Aorta (tissue), 5 donors: ENCODE measurements around the gene MRGPRD. TPM values are rescaled to one million over a fixed set of nuclear protein-coding genes. Genes with fewer than 3 reads are reported as not detected.
"Not testable (repeated sequence)": the region's sequence is repeated elsewhere in the genome, so short reads cannot be mapped to it uniquely, and the experiment has no call there.

ENCODE experiments used
- ATAC-seq: fragments of 200-7000 bp; cut with Tn5 transposase; one replicate; pipeline ENCODE4 v1.9.1; 2022; ENCODE audit warnings: moderate library complexity; ENCODE audit not compliant: low FRiP score
- DNase-seq, 2 donors: peaks; one replicate each; pipeline ENCODE4 v3.0.0-alpha.2; 2020
- H3K27ac ChIP-seq, 2 donors: one replicate each; pipeline ENCODE4 v1.5.1; 2013; ENCODE audit warnings: low read length in 2 of 2, mild to moderate bottlenecking in 2 of 2, moderate library complexity in 2 of 2, control low read depth in 1 of 2, inconsistent platforms in 1 of 2, low read depth in 1 of 2
- H3K27me3 ChIP-seq, 2 donors: one replicate each; pipeline ENCODE4 v1.6.1; 2013; ENCODE audit warnings: control low read depth in 1 of 2, low read length in 1 of 2, mild to moderate bottlenecking in 1 of 2, moderate library complexity in 1 of 2; ENCODE audit not compliant: insufficient read depth in 2 of 2, control insufficient read depth in 1 of 2
- H3K36me3 ChIP-seq, 2 donors: one replicate each; pipeline ENCODE4 v1.6.1; 2013; ENCODE audit warnings: control low read depth in 1 of 2, low read length in 1 of 2, mild to moderate bottlenecking in 1 of 2; ENCODE audit not compliant: insufficient read depth in 2 of 2, control insufficient read depth in 1 of 2
- H3K4me1 ChIP-seq, 2 donors: one replicate each; pipeline ENCODE4 v1.6.1; 2013; ENCODE audit warnings: low read length in 2 of 2, control low read depth in 1 of 2, mild to moderate bottlenecking in 1 of 2, moderate library complexity in 1 of 2; ENCODE audit not compliant: insufficient read depth in 2 of 2, control insufficient read depth in 1 of 2
- H3K4me3 ChIP-seq, 2 donors: one replicate each; pipeline ENCODE4 v1.5.1; 2013; ENCODE audit warnings: low read length in 2 of 2, control low read depth in 1 of 2, mild to moderate bottlenecking in 1 of 2
- H3K9me3 ChIP-seq: one replicate; pipeline ENCODE4 v1.6.1; 2013; ENCODE audit warnings: mild to moderate bottlenecking, low read length; ENCODE audit not compliant: control insufficient read depth
- WGBS, 2 donors: extraction: QIAGEN DNeasy Blood & Tissue Kit; methylation state at CpG; one replicate each; pipeline ENCODE4 v1.1.7; 2013; 5-methylcytosine and 5-hydroxymethylcytosine counted together
- intact Hi-C, 2 donors: fragments of 100-400 bp; cut with DNase I; formaldehyde crosslinking; loops; one replicate each; pipeline versions ENCODE4 v1.14.2 to v1.15.0; 2022
- polyA plus RNA-seq, 2 donors: library from polyadenylated mRNA; stranded (reverse); fragments of 200-250 nt; gene quantifications; one replicate each; pipeline ENCODE4 v1.2.3, GENCODE V29; 2013
- total RNA-seq, 2 donors: library from RNA; stranded (reverse); fragmentation: NEBNext Ultra II Directional; extraction: Animal tissue kit (Norgen Biotek cat#: 25700); gene quantifications; one replicate each; pipeline ENCODE4 v1.2.1, GENCODE V29; 2021
- donor health status: healthy with polysubstance abuse.
- donor health status: Bipolar disorder and iron deficiency.
- donor health status: DM: no; HTN: no; CAD: no.
- donor health status: DM: no; HTN: no; CAD: no.
- donor health status: DM: yes; HTN: yes; CAD: no.

The MRGPRD gene
- total and polyA plus RNA-seq, 4 donors, result 0.49 TPM; not detected in 3

DNA sequence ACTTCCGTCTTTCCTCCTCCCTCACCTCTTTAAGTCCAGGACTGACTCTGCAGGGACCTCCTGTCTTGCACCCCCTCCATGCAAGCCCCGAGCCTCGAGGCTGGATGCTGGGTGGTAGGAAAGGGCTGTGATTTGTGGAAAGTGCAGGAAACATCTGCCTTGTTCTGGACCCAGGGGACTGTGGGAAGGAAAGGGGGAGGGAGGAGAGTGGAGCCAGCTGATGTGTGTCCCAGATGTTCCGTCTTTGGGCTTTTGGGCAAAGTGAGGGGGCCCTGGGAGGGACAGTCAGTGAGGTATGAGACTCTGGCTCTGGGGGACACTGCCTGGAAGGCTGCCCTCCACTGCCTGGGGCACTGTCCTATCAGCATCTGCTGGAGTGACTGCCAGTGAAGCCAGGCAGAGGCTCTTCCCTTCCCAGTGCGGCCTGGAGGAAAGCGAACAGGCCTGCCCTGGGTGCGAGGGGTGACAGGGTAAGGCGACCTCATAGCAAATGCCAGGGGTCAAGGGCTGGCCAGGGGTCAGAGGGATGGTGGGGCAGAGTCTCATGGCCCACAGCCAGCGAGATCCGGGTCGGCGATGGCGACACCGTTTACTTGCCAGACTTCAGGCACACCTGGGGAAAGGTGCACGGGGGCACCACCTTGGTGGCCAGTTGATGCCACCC, 1.7 kb downstream of the MRGPRD start:
- no peak overlapping the region for H3K27ac ChIP-seq
- DNase-seq (peak in 1 of 2 donors; percentile 53), ATAC-seq (no peak)
- no peaks in the 10 kb centered on the region for H3K36me3 ChIP-seq
- H3K4me3 ChIP-seq, result no peak overlapping the region
- intact Hi-C loops, result no loop called here
- WGBS, 2 donors, result 78 to 79% methylated on average over 15 of the region's 15 CpGs
- no peaks in the 10 kb centered on the region for H3K9me3 ChIP-seq
- no peaks in the 10 kb centered on the region for H3K27me3 ChIP-seq
- H3K4me1 ChIP-seq, result no peaks in the 10 kb centered on the region

DNA sequence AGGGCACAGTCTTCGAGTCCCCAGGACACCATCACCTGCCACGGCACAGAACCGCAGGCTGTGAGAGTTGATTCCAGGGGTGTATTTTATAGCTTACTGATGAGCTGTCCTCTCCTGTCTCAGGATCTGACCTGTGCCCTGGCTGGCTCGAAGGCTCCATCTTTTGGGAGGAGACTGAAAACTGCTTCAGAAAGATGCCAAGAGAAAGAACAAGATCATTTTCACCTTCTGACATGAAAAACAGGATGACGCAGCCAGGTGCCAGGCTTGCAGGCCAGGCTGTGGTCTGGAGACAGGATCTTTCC, 2.2 kb downstream of the MRGPRD start:
- no peaks in the 10 kb centered on the region for H3K36me3 ChIP-seq
- H3K27me3 ChIP-seq, result no peaks in the 10 kb centered on the region
- H3K4me3 ChIP-seq, result no peak overlapping the region
- H3K4me1 ChIP-seq, result no peaks in the 10 kb centered on the region
- intact Hi-C loops, result no loop called here
- DNase-seq, result peak in 1 of 2 donors; percentile 36
- no peaks in the 10 kb centered on the region for H3K9me3 ChIP-seq
- 86 to 87% methylated on average over 5 of the region's 5 CpGs for WGBS, 2 donors
- H3K27ac ChIP-seq, result no peak overlapping the region
- no peak for ATAC-seq

DNA sequence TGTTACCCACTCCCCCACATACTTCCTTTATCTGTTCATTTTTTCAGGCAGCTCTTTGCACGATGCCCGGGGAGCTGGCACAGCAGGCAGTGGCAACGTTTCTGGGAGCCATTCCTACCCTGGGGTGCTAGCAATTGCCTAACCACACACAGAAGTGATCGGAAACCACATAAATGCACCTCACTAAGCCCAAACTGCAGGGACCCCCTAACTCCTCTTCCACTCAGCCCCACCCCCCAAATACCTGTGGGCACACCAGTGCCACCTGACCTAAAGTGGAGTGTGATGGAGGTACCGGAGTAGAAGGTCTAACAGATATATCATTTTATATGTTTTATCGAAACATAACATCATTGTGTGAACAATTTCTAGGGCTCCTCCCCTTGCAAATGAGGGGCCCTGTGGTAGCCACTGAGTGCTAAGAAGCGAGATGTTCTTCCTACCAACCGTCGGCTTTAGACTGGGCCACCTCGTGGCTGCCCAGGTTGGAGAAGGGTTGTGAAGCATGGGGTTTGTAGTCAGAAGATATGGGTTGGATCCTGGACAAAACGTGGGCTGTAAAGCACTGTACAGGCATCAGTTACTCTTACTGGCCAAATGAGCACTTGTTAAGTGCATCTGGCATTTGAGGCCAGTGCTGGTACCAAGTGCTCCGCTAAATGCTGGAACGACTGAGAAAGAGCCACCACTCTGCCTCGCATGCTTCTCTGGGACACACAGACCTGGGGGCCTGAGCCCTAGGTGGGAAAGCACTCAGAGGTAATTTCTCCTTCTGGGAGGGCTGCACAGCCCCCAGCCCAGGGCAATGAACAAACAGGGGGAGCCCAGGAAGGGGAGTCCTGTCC, 2.8 kb downstream of the MRGPRD start:
- Histone ChIP-seq H3K27ac (no peak overlapping the region), H3K9me3 (no peaks in the 10 kb centered on the region), H3K36me3 (no peaks in the 10 kb centered on the region), H3K4me1 (no peaks in the 10 kb centered on the region), H3K27me3 (no peaks in the 10 kb centered on the region), H3K4me3 (no peak overlapping the region)
- WGBS, 2 donors, result 65 to 69% methylated on average over 14 of the region's 14 CpGs
- DNase-seq (peak in 1 of 2 donors; percentile 13), ATAC-seq (no peak)
- intact Hi-C loops, result no loop called here

DNA sequence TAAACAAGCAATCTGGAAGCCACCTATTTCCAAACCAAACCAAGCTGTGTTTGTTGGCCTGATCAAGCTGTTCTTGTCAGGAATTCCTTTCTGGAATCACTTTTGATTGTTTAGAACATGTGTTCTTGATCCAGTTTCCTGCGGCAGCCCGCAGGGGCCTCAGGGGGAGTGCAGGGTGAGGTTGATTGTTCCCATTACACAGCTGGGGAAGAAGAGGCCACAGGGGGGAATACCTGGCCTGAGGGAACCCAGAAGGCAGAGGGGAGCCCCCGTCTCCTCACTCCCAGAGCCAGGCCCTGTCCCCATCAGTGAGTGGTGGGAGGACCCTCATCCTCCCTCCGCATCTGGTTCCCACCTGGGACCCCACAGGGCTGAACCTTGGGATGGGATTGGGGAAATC, 4.2 kb downstream of the MRGPRD start:
- DNase-seq (peak in 1 of 2 donors; percentile 30), ATAC-seq (no peak)
- intact Hi-C loops, result no loop called here
- no peaks in the 10 kb centered on the region for H3K27me3 ChIP-seq
- H3K9me3 ChIP-seq, result no peaks in the 10 kb centered on the region
- H3K27ac ChIP-seq, result no peak overlapping the region
- 48 to 49% methylated on average over 4 of the region's 4 CpGs for WGBS, 2 donors
- no peaks in the 10 kb centered on the region for H3K36me3 ChIP-seq
- no peaks in the 10 kb centered on the region for H3K4me1 ChIP-seq
- H3K4me3 ChIP-seq, result no peak overlapping the region

DNA sequence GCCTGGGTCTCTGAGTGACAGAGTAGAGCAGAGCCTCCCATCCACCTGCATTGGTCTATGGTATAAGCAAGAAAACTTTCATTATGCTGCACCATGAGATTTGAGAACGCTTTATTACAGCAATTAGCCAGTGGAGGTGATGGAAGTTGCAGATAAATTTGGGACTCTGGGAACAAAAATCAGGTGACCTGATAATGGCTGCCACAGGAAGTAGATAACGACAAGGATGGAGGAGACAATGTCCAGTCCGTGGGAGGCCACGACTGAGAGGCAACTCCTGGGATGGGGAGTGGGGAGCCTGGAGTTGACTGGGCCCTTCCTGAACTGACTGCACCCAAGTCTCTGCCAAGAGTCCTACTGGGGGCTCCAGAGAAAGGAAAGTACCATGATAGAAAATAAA, 4.7 kb downstream of the MRGPRD start:
- Histone ChIP-seq H3K36me3 (no peaks in the 10 kb centered on the region), H3K4me1 (no peaks in the 10 kb centered on the region), H3K27me3 (no peaks in the 10 kb centered on the region), H3K4me3 (no peak overlapping the region), H3K27ac (no peak overlapping the region), H3K9me3 (no peaks in the 10 kb centered on the region)
- ATAC-seq, result no peak
- WGBS, 2 donors, result 36 to 72% methylated on average over 4 of the region's 4 CpGs
- DNase-seq, result peak in 1 of 2 donors; percentile 37
- intact Hi-C loops, result no loop called here

DNA sequence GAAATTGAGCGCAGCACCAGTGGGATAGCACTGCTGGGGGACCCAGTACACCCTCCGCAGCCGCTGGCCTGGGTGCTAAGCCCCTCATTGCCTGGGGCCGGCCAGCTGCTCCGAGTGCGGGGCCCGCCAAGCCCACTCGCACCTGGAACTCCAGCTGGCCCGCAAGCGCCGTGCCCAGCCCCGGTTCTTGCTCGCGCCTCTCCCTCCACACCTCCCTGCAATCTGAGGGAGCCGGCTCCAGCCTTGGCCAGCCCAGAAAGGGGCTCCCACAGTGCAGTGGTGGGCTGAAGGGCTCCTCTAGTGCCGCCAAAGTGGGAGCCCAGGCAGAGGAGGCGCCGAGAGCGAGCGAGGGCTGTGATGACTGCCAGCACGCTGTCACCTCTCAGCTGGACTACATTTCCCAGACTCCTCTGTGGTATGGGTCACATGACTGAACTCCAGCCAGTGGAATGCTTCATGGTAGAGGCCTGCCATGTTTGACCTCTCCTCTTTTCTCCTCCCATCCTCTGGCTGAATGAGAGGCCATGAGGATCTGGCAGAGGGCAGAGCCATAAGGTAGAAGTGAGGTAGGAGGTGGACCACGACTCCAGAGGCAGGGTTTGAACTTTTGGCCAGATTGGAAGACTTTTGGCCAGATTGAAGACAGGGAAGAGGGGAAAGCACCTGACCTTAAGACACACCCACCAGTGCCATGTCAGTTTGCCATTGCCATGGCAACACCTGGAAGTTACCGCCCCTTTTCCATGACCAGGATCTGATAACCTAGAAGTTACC, 6.2 kb downstream of the MRGPRD start:
- Histone ChIP-seq H3K36me3 (no peaks in the 10 kb centered on the region), H3K9me3 (no peaks in the 10 kb centered on the region), H3K27me3 (no peaks in the 10 kb centered on the region), H3K4me3 (no peak overlapping the region), H3K4me1 (no peaks in the 10 kb centered on the region), H3K27ac (no peak overlapping the region)
- DNase-seq (peak in 1 of 2 donors; percentile 41), ATAC-seq (no peak)
- WGBS, 2 donors, result 92 to 95% methylated on average over 23 of the region's 23 CpGs
- intact Hi-C loops, result no loop called here

DNA sequence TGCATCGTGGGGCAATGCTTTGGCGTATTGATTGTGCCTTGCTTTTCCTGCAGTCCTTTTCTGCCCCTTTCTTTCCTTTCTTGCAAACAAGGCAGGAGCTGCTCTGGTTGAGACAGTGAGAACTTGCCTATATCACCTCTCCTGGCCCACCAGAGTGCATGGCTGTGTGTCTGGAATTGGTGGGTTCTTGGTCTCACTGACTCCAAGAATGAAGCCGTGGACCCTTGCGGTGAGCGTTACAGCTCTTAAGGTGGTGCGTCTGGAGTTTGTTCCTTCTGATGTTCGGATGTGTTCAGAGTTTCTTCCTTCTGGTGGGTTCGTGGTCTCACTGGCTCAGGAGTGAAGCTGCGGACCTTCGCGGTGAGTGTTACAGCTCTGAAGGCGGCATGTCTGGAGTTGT, 7.1 kb downstream of the MRGPRD start:
- ATAC-seq, H3K27me3 ChIP-seq, H3K4me3 ChIP-seq, H3K36me3 ChIP-seq, H3K27ac ChIP-seq, intact Hi-C loops, H3K4me1 ChIP-seq, H3K9me3 ChIP-seq: not testable (repeated sequence)
- peak in 1 of 2 donors; percentile 13 for DNase-seq
- 94 to 95% methylated on average over 12 of the region's 12 CpGs for WGBS, 2 donors

DNA sequence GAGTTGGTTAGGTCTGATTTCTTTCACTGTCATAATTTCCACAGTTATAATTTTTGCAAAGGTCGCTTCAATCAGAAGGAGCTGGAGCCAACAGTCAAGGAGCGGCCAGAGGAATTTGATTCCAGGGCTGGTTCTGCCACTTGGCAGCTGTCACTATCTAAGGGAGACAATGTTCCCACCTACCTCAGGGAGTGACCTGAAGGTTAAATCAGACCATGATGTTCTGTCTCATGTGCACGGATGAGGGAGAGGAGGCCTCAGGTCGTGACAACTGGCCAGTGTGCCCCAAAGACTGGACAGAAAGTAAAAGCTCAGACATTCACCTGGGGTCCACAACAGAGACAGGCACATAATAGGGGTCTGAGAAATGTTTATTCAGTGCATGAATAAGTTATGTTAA, 7.6 kb downstream of the MRGPRD start:
- H3K27ac ChIP-seq, result no peak overlapping the region
- DNase-seq (peak in 1 of 2 donors; percentile 31), ATAC-seq (no peak)
- H3K9me3 ChIP-seq, result no peaks in the 10 kb centered on the region
- H3K4me1 ChIP-seq, result no peaks in the 10 kb centered on the region
- no peaks in the 10 kb centered on the region for H3K36me3 ChIP-seq
- no peaks in the 10 kb centered on the region for H3K27me3 ChIP-seq
- 59 to 62% methylated on average over 4 of the region's 4 CpGs for WGBS, 2 donors
- no peak overlapping the region for H3K4me3 ChIP-seq
- intact Hi-C loops, result no loop called here
